ENCODE measurements around the gene RGS12.

RGS12 gene

GRCh38 chr4:3249711-3250437 lies 42.9 kb upstream of the RGS12 start:
- Histone ChIP-seq H3K4me2 (ENCODE audit: low read length) (no peak overlapping the region), H3K27me3 (ENCODE audit: control insufficient read depth, low read length) (no peaks in the 10 kb centered on the region), H3K4me3 (ENCODE audit: low read length) (no peak overlapping the region), H3K27ac (ENCODE audit: low read depth, low read length) (no peak overlapping the region), H3K9me2 (replicated peaks; ENCODE audit: control insufficient read depth, low read length) (no peaks in the 10 kb centered on the region), H3K79me2 (ENCODE audit: control insufficient read depth, low read length) (no peaks in the 10 kb centered on the region), H4K20me1 (ENCODE audit: control insufficient read depth, insufficient read depth, low read depth, low read length) (no peaks in the 10 kb centered on the region), H3K9me3 (ENCODE audit: control insufficient read depth, insufficient read depth, low read length) (no peaks in the 10 kb centered on the region), H3F3A (ENCODE audit: control insufficient read depth, insufficient read depth) (no peaks in the 10 kb centered on the region), H3K36me3 (ENCODE audit: control insufficient read depth, low read length) (no peaks in the 10 kb centered on the region), H3K4me1 (ENCODE audit: control insufficient read depth, low read length) (no peaks in the 10 kb centered on the region)
- no peak for TF ChIP-seq CTCF (IDR thresholded peaks at IDR 0.05; ENCODE audit: low read depth, low read length, poor library complexity, severe bottlenecking)
- TF ChIP-seq EZH2phosphoT487 (IDR thresholded peaks at IDR 0.05; ENCODE audit: borderline replicate concordance, low read length), result no peak

GRCh38 chr4:3250438-3250955 lies 42.3 kb upstream of the RGS12 start:
- Histone ChIP-seq H3K4me2 (ENCODE audit: low read length) (no peak overlapping the region), H3K27me3 (ENCODE audit: control insufficient read depth, low read length) (no peaks in the 10 kb centered on the region), H4K20me1 (ENCODE audit: control insufficient read depth, insufficient read depth, low read depth, low read length) (no peaks in the 10 kb centered on the region), H3K4me1 (ENCODE audit: control insufficient read depth, low read length) (no peaks in the 10 kb centered on the region), H3F3A (ENCODE audit: control insufficient read depth, insufficient read depth) (no peaks in the 10 kb centered on the region), H3K79me2 (ENCODE audit: control insufficient read depth, low read length) (no peaks in the 10 kb centered on the region), H3K9me3 (ENCODE audit: control insufficient read depth, insufficient read depth, low read length) (no peaks in the 10 kb centered on the region), H3K36me3 (ENCODE audit: control insufficient read depth, low read length) (no peaks in the 10 kb centered on the region), H3K9me2 (replicated peaks; ENCODE audit: control insufficient read depth, low read length) (no peaks in the 10 kb centered on the region), H3K27ac (ENCODE audit: low read depth, low read length) (no peak overlapping the region), H3K4me3 (ENCODE audit: low read length) (no peak overlapping the region)
- no peak for TF ChIP-seq CTCF (IDR thresholded peaks at IDR 0.05; ENCODE audit: low read depth, low read length, poor library complexity, severe bottlenecking)
- TF ChIP-seq EZH2phosphoT487 (IDR thresholded peaks at IDR 0.05; ENCODE audit: borderline replicate concordance, low read length), result no peak

- Histone ChIP-seq H3K4me2 (ENCODE audit: low read length) (no peak overlapping the region), H3K9me3 (ENCODE audit: control insufficient read depth, insufficient read depth, low read length) (no peaks in the 10 kb centered on the region), H3K79me2 (ENCODE audit: control insufficient read depth, low read length) (no peaks in the 10 kb centered on the region), H3K27ac (ENCODE audit: low read depth, low read length) (no peak overlapping the region), H3K4me1 (ENCODE audit: control insufficient read depth, low read length) (no peaks in the 10 kb centered on the region), H3K36me3 (ENCODE audit: control insufficient read depth, low read length) (no peaks in the 10 kb centered on the region), H3K9me2 (replicated peaks; ENCODE audit: control insufficient read depth, low read length) (no peaks in the 10 kb centered on the region), H3K27me3 (ENCODE audit: control insufficient read depth, low read length) (no peaks in the 10 kb centered on the region), H4K20me1 (ENCODE audit: control insufficient read depth, insufficient read depth, low read depth, low read length) (no peaks in the 10 kb centered on the region), H3F3A (ENCODE audit: control insufficient read depth, insufficient read depth) (no peaks in the 10 kb centered on the region), H3K4me3 (ENCODE audit: low read length) (no peak overlapping the region)
- TF ChIP-seq EZH2phosphoT487 (IDR thresholded peaks at IDR 0.05; ENCODE audit: borderline replicate concordance, low read length) (no peak), CTCF (IDR thresholded peaks at IDR 0.05; ENCODE audit: low read depth, low read length, poor library complexity, severe bottlenecking) (no peak)
Observed at GRCh38 chr4:3250956-3251690, 41.7 kb upstream of the RGS12 start.
